SK-N-SH (cell line): ENCODE results near the gene ZNF236.

ENCODE experiments used
- FOXM1 ChIP-seq: IDR thresholded peaks from 2 replicates; pipeline ENCODE4 v1.4.0; 2012; ENCODE audit warnings: low read depth, mild to moderate bottlenecking
- MAX ChIP-seq: IDR thresholded peaks from 2 replicates; pipeline ENCODE4 v1.4.0; 2012; ENCODE audit warnings: low read depth
- NRF1 ChIP-seq: IDR thresholded peaks from 2 replicates; pipeline ENCODE4 v1.6.1; 2012; ENCODE audit warnings: low read depth, mild to moderate bottlenecking, low read length
- TF ChIP-seq, protein P1 (sequence below): fragments of 200-600 bp; sonication (generic); IDR thresholded peaks from 2 replicates; pipeline ENCODE4 v1.6.1; 2017; ENCODE audit warnings: antibody characterized with exemption, mild to moderate bottlenecking, moderate library complexity

DNA sequence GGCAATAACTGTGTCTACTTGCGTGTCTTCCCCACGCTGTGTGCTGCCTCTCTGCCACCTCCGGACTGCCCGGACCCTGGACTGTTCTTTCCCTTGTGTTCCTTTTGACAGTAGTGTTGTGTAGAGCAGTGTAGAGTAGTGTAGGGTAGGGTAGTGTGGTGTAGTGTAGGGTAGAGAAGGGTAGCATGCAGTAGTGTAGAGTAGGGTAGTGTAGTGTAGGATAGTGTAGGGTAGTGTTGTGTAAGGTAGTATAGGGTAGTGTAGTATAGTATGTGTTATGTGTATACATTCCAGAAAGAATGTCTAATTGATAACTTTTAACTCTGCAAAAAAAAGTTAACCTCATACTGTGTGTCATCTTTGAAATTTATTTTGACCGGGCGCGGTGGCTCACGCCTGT lies 49.7 kb upstream of the ZNF236 start:
- TF ChIP-seq MAX = no peak
- TF ChIP-seq, protein P1, sequence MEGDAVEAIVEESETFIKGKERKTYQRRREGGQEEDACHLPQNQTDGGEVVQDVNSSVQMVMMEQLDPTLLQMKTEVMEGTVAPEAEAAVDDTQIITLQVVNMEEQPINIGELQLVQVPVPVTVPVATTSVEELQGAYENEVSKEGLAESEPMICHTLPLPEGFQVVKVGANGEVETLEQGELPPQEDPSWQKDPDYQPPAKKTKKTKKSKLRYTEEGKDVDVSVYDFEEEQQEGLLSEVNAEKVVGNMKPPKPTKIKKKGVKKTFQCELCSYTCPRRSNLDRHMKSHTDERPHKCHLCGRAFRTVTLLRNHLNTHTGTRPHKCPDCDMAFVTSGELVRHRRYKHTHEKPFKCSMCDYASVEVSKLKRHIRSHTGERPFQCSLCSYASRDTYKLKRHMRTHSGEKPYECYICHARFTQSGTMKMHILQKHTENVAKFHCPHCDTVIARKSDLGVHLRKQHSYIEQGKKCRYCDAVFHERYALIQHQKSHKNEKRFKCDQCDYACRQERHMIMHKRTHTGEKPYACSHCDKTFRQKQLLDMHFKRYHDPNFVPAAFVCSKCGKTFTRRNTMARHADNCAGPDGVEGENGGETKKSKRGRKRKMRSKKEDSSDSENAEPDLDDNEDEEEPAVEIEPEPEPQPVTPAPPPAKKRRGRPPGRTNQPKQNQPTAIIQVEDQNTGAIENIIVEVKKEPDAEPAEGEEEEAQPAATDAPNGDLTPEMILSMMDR = no peak
- TF ChIP-seq NRF1 = no peak
- TF ChIP-seq FOXM1 = no peak
